ENCODE results near the gene FAM229A.
"Not testable (repeated sequence)": the region's sequence is repeated elsewhere in the genome, so short reads cannot be mapped to it uniquely, and the experiment has no call there.

FAM229A gene

GRCh38 chr1:32362474-32363313, at the start of gene FAM229A, which contains the start of gene TSSK3:
FAM229A (minus strand) TSS chr1:32362485; CDS start chr1:32362091, 394 bp downstream.
TSSK3 (plus strand) TSS chr1:32362539; CDS start chr1:32362702, 163 bp downstream.
- DNase-seq (ENCODE audit: low spot score) = no peak

DNA sequence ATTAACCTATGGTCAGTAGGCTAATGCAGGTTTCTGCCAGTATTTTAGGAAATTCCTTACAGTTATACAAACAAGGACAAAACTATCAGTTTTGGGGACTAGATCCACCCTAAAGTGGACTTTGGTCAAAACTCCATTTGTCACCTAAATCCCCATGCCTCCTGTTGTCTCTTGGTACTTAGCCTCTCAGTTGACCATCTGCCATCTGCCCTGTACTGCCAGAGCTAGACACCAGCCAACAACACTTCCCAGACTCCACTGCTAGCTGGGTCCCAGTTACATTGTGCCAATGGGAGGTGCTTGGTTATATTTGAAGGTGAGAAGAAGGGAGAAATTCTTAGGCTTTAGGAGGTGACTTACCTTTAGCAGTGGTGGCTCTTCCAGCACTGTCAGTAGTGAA, 49.0 kb upstream of the FAM229A start:
- no peak for DNase-seq (ENCODE audit: low spot score)

- no peak for DNase-seq (ENCODE audit: low spot score)
These were observed 44.4 kb upstream of the FAM229A start for GRCh38 chr1:32406629-32407111.

DNA sequence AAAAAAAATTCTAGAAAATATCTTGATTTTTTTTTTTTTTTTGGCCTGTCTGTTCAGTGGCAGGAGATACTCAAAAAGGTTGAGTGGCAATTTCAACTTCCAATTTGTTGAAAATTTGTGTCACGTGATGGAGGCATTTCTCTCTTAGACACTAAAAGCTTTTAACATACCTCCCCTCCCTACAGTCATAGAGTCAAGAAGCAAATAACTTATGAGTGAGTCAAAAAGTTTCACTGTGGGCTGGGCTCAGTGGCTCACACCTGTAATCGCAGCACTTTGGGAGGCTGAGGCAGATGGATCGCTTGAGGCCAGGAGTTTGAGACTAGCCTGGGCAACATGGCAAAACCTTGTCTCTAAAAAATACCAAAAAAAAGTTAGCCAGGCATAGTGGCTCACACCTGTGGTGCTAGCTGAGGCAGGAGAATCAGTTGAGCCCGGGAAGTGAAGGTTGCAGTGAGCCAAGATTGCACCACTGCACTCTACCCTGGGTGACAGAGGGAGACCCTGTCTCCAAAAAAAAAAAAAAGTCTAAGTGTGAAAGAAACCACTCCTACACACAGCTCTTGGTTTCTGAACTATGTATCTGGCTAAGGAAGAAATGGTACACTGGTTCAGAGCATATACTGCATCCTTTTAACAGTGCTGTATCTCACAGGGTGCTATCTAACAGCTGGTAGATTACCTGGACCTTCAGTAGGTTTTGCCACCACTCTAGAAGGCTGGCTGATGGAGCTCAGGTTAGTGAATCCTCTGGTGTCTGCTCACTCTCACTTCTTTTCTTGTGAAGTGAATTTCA, 43.6 kb upstream of the FAM229A start:
- no peak for DNase-seq (ENCODE audit: low spot score)

- DNase-seq (ENCODE audit: low spot score) = no peak
These were observed 42.7 kb upstream of the FAM229A start for GRCh38 chr1:32404946-32405345.

DNA sequence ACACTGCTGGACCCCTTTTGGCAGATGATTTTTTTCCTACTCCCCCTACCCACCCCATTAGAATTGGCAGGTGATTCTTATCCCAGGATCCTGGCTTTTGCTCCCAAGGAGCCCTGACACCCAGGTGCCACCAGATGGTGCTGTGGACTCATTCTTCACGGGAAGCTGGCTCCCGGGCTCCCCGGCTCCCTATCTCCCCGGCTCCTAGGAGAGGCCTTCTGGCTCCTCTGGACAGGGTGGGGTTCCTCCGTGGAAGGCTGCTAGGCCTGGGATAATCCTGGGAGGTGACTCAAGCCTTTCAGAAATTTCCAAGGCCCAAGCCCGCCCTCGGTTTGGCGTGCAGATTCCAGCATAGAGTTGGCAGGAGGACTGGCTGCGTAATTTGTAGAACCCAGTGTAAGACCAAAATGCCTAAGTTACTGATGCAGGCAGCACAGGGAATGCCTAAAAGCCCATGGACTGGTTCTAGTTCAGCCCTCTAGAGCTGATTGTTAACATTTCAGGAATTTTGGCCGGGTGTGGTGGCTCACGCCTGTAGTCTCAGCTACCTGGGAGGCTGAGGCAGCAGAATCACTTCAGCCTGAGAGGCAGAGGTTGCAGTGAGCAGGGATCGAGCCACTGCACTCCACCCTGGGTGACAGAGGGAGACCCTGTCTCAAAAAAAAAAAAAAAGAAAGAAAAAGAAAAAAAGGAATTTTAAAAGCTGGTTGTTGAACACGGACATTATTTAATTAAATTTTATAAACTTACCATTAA, 38.8 kb upstream of the FAM229A start:
- DNase-seq (ENCODE audit: low spot score) = peak; percentile 69

DNA sequence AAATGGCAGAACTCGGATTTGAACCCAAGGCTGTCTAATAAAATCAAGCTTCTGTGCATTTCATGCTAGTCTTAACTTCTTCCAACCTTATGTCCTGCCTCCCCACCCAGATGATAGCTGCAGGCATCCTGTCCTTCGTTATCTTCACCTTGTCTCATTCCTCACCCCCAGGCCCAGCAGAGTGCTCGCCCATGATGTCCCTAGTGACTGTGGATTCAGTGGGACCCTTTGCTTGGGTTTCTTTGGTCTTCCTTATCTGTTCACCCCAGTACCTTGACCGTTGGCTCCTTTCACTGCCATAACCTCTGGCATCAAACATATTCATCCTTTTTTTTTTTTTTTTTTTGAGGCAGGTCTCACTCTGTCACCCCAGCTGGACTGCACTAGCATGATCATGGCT, 37.6 kb upstream of the FAM229A start:
- DNase-seq (ENCODE audit: low spot score) = no peak

DNA sequence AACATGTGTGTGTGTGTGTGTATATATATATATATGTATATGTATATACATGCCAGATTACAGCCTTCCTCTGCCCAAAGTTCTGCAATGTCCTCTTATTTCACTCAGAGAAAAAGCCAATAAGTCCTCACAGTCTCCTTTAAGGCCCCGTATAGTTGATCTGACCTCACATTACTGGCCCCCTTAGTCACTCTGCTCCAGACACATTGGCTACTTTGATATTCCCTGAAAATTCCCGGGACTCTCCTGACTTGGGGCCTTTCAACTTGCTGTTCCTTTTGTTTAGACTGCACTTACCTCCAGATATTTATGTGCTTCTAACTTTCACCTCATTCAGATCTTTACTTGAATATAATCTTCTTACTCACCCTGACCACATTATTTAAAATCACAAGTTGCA, 36.1 kb upstream of the FAM229A start:
- no peak for DNase-seq (ENCODE audit: low spot score)

- not testable (repeated sequence) for DNase-seq (ENCODE audit: low spot score)
These were observed 34.2 kb upstream of the FAM229A start for GRCh38 chr1:32396524-32396923.

- no peak for DNase-seq (ENCODE audit: low spot score)
These were observed 32.7 kb upstream of the FAM229A start for GRCh38 chr1:32394890-32395432.

DNA sequence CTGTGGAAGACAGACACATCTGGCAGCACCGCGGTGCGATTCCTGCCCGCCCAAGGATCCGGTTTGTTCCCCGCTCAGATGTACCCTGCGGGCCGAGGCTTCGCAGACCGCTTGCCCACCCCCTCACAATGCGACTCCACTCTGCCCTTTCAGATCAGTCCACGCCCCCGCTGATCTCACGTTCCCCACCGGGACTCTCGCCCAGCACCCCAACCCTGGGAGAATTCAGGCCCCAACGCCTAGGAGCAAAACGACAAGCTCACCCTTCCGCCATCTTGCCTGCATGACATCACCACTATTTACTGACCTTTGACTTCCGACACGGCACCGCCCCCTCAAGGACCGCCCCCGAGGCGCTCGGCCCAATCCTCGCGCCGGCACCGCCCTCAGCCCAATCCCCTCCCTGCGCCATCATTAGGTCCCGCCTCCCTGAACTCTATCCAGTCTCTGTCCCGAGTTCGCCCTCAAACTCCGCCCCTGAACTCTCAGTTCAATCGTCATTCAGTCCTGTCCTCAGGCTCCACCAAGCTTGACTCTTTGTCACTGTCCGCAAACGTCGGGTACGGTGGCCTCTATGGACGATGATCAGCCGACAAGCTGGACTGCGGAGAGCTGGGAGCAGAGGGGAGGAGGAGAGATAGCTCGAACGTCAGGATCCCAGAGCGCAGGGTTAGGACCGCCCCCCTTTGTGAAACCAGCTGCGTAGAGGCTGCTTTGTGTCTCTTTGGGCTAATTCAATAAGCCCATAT, 32.0 kb upstream of the FAM229A start, which contains the start of gene BSDC1:
BSDC1 (minus strand) TSS at position 301 of the 749 bp plus-strand sequence; CDS start at position 274, 27 bp downstream.
- DNase-seq (ENCODE audit: low spot score) = peak; percentile 99

DNA sequence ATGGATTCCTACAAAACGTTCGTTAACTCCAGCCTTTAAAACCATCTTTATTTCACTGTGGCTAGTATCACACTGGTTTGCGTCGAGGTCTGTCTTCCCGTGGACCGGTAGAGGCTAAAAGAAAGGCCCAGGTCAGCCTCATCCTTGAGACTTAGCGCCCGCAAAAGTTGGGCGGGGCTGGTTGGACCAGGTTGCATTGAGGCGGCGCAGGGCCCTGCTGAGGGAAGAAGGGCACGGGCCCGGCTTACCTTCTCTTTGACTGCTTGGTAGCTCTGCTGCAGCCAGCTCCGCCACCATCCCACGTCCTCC, 31.5 kb upstream of the FAM229A start:
- peak; percentile 48 for DNase-seq (ENCODE audit: low spot score)

DNA sequence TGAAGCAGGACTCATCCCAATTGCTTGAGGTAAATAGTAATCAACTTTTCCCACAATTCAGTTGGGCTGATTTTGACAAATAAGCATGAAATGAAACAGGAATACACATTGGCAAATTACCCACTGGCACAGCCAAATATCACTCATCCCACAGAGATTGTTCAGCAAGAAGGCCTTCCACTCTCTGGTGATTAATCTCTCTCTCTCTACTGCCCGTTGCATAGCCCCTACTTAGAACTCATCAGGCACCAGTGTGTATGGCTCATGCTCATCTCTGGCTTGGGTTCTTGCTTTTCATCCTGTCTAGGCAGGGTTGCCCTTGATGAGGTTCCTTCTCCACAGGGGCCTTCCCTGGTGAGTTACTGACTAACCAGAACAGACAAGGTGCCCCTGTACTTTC, 30.9 kb upstream of the FAM229A start:
- DNase-seq (ENCODE audit: low spot score) = no peak

DNA sequence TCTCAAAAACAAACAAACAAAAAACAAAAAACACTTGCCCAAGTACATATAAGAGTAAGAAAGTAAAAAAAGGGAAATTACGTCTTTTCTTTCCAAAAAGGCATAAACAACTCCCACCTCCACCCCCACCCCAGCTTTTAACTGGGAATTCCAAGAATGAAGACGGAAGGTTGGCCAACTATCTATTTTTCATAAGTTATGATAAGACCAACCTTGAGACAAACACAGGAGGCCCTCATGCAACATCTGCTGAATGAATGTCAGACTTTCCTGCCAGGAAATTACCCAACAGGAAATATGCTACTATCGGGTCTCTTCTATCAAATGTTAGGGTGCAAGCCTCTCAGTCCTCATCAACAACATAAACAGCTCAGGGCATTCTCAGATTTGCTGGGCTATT, 30.0 kb upstream of the FAM229A start:
- no peak for DNase-seq (ENCODE audit: low spot score)

DNA sequence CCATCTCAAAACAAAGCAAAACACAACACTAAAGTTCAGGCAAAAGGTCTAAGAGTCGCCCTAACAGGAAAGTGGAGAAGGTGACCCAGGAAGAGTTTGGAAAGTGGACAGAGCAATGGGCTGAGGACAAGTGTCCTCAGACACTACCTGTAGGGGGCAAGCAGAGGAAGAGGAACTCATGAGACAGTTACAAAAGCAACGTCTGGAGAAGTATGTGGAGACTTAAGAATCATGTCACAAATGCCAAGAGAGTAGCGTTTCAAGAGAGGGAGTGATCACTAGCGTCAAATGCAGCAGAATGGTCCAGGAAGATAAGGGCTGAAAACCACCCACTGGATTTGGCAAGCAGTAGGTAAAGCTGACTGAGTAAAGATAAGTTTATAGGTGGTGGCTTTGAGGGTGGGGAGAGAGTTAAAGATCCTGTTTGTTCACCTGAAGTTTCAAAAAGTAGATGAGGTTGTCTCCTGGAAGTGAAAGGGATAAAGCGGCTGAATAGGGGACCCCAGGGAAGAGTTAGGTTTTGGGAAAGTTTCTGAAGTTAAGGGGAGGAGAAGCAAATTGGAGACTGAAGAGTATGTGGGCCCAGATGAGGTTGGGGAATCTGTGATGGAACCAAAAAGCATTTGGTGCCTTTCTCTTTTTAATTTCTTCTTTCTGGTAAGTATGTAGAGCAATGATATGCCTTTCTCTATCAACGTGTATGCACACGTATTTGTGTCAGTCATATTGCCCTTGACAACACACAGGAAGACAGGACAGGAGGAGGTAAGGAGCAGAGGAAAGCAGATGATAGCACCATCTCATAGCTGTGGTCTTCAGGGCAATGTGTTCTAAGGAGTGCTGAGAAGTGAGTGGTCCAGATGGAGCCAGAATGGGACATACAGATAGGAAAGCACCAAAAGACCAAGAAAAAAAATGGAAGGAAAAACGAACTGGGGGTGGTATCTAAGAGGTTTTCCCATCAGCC, 28.9 kb upstream of the FAM229A start:
- no peak for DNase-seq (ENCODE audit: low spot score)

DNA sequence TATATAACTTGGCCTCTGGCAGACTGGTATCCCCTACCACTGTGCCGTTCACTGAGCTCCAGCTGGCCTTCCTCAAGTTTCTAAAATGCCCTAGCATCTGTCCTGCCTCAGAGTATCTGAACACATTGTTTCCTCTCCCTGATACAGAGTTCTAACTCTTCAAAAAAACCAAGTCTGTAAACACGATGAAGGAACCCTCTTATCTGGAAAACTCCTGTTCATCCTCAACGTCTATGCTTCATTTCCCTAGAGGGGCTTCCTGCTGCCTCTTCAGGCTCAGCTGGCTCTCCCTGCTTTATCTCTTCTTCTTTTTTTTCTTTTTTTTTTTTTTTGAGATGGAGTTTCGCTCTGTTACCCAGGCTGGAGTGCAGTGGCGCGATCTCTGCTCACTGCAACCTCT, 26.4 kb upstream of the FAM229A start:
- DNase-seq (ENCODE audit: low spot score) = no peak

- DNase-seq (ENCODE audit: low spot score) = no peak
These were observed 24.5 kb upstream of the FAM229A start for GRCh38 chr1:32386676-32387392.

- no peak for DNase-seq (ENCODE audit: low spot score)
These were observed 17.8 kb upstream of the FAM229A start for GRCh38 chr1:32380057-32380456.

DNA sequence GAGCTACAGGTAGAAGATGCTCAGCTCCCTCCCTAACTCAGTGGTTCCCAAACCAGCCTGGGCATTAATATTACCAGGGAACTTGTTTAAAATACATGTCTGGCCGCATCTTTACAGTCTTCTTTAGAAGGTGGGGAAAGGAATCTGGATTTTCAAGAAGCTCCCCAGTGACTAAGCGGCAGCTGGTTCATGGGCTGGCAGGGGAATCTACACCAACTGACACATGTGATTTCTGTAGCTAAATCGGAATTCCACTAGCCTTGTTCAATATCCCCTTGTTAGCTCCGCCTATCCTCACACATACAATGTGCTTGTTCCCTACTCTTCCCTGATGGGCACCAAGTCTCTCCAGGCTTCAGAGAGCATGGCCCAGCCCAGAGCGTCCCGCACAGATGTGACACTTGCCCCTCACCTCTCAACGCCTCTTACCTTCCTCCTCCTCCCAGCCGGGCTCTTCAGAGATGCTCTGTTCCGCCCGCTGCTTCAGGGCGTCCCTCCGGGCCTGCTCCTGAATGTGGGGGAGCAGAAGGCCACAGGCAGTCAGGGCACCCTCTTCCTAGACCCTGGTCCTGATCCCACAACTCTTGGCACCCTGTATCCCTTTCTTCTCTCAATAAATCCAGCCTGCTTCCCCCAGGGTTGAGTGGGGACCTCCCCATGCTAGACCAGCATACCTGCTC, 15.4 kb upstream of the FAM229A start:
- no peak for DNase-seq (ENCODE audit: low spot score)
